CD1c-positive myeloid dendritic cell (primary cell): Measurements from ENCODE around the gene WDR18.

Experiments used
- DNase-seq: peaks from one replicate; pipeline ENCODE4 v3.0.0-alpha.2; 2016; ENCODE audit errors: extremely low spot score

WDR18 gene

DNA sequence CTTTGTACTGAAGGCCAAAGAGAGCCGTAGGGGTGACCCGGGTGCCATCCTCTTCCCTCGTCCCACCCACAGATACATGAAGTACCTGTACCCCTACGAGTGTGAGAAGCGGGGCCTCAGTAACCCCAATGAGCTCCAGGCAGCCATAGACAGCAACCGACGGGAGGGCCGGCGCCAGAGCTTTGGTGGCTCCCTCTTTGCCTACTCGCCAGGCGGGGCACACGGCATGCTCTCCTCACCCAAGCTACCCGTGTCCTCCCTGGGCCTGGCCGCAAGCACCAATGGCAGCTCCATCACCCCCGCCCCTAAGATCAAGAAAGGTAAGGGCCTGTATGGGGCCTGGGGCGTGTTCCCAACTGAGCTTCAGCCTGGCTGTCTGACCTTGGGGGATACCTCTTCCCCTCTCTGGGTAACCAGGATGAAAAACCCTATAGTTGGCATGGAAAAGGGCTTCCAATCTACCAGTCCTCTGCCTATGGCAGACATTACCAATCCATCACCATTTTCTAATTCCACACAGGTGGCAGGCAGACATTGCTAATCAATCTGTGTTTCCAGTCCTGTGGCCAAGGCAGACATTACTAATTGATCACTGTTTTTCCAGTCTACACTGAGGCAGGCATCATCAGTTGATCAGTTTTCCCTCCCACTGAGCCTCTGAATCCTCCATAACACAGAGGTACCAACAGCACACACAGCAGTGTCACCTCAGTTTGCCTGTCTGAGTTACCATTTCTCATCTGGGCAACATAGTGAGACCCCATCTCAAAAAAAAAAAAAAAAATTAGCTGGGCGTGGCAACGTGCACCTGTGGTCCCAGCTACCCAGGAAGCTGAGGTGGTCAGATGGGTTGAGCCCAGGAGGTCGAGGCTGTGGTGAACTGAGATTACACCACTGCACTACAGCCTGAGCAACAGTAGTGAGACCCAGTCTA is 19.1 kb upstream of the WDR18 start:
- DNase-seq = no peak

DNA sequence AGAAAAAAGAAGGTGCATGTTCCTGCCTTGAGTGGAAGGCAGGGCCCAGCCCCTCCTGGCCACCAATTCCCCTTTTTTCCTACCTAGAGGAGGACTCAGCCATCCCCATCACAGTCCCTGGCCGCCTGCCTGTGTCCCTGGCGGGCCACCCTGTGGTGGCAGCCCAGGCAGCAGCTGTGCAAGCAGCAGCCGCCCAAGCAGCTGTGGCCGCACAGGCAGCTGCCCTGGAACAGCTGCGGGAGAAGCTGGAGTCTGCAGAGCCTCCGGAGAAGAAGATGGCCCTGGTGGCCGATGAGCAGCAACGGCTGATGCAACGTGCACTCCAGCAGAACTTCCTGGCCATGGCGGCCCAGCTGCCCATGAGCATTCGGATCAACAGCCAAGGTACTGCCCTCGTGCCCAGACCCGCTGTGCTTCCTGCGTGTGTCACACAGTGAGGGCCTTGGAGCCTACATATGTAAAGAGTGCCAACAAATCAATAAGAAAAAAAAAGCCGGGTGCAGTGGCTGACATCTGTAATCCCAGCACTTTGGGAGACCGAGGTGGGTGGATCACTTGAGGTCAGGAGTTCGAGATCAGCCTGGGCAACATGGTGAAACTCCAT is 17.6 kb upstream of the WDR18 start:
- DNase-seq = no peak

DNA sequence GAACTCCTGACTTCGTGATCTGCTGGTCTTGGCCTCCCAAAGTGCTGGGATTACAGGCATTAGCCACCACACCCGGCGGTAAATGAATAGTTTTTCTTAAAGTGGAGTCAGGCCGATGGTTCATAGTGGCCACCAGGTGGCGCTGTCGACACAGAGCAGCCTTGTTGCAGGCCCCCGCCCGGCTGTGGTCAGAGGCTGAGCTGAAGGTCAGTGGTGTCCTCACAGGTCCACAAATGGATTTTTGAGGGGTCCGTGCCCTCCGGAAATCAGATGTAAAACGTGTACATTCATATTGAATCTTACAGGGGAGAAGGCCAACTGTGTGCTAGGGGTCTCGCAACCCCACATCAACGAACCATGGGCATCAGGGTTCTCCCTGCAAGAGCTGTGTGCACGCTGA is 13.4 kb upstream of the WDR18 start:
- DNase-seq = peak; percentile 27

DNA sequence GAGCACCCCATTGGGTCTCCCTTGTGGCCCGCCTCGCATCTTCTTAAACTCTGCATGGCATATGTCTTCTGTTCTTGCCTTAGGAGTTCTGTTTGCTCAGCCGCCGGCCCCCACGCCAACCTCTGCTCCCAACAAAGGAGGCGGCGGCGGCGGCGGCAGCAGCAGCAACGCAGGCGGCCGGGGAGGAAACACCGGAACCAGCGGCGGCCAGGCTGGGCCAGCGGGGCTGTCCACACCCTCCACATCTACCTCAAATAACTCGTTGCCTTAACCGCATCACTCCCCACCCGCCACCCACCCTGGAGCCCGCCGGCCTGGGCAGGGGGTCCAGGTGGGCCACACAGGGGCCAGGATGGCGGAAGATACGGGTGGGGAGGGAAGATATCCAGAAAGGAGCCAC is 12.3 kb upstream of the WDR18 start:
- DNase-seq = no peak

DNA sequence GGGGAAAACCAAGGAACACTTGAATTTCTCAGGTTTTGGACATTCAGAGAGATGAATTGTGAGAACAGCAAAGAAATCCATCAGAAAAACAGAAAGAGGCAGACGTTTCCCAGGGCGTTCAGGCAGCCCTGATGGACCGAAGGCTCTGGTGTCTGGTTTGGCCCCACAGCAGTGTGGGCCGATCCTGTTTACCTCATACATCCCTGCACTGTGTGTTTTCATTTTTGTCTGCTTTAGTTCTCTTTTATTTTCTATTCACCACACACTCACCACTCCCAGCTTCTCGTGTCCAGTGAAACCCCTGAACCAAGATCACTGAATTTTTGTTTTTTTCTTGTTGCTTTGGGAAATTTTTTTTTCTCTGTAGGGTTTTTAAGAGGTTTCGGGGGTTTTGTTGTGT is 11.9 kb upstream of the WDR18 start:
- DNase-seq = no peak

DNA sequence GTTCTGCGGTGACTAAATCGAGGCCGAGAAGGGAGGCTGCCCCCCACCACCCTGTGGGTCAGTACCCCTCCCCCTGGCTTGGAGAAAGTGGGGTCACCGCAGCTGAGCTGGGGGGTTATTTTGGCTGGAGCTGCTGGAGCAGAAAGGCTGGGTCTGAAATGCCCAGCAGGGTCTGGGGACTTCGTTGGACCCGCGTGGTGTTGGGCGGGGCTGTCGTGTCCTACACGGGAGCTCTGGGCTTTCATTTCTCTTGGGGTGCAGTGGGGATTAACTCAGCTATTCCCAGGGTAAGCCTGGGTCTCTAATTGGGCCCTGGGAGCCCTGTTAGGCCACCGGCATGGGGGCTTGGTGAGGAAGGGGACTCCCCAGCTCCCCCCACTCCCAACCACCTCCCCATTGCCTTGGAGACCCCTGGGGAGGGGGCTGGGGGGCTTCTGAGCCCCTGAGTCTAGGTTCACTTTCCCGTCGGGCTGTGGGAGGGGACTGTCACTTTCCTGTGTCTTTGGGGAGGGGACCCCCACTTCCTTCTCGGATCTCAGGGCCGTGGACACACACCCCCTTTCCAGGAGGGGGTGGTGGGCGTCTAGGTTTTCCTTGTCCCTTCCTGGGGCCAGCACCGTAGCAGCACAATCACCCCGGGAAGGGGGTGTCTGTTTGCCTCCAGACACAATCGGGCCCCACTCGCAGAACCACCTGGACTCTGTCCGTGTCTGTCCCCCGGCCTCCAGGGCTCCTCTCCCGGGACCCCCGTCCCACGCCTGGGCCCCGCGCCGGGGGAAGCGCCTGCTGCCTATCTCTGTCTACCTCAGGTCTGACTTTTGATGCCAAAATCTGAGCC is 10.2 kb upstream of the WDR18 start:
- DNase-seq = no peak

DNA sequence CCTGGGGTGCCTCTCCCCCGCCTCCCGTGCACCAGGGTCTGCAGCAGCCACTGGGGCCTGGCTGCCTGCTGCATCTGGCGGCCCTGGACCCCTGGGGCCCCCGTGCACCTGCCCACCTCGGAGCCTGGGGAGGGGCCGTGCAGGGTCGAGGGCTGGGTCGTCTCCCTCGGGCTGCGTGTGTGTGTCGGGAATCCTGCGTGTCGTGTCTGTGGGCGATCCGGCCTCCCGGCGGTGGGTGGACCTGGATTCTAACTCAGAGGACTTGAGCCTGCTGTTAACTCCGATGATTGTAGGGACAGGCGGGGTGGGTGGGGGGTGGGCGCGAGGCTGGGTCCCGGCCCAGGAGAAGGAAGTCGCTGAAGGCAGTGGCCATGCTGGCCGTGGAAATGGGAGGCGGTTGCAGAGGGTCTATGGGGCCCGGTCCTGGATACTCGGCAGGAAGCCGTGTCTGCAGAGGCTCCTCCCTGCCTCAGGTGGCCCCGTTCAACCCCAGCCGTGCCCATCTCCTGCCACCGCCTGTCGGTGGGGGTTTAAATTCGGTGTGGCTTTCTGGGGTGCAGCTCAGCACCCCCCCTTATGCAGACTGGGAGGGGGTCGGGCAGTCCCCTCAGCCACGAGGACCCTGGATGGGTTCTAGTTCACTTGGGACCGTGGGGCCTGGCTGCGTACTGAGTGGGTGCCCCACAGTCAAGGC is 9.4 kb upstream of the WDR18 start:
- no peak for DNase-seq

DNA sequence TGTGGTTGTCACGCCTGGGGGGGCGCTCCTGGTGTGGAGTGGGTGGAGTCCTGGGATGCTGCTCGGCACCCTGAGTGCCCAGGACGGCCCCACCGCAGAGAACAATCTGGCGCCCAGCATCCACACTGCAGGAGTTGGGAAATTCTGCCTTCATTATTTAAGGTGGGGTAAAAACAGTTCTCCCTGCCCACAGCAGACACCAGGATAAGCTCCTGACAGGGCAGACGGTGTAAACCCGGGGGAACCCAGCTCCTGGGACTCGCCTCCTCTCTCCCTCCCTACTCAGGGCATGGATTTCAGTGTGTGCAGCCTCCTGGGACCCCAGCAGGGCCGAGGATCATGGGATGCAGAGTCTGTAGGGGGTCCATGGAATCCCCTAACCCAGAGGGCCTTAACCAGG is 7.7 kb upstream of the WDR18 start:
- DNase-seq = no peak

DNA sequence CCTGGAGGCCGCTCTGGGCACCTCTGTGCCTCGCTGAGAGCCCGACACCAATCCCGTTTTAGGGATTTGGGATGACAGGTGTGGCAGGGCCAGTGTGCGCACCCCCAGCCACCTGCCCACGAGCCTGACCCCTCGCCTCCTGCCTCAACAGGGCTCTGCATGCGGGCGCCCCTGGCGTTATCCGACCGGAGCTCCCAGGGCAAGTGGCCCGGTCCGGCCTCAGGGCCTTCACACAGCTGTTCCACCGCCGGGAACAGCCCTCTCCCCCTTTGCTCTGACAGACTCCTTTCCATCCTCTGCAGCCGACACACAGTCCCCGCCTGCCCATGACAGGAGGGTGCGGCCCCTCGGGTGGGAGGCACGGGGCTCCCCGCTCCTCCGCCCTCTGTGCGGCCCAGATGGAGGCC is 7.1 kb upstream of the WDR18 start:
- DNase-seq = no peak

DNA sequence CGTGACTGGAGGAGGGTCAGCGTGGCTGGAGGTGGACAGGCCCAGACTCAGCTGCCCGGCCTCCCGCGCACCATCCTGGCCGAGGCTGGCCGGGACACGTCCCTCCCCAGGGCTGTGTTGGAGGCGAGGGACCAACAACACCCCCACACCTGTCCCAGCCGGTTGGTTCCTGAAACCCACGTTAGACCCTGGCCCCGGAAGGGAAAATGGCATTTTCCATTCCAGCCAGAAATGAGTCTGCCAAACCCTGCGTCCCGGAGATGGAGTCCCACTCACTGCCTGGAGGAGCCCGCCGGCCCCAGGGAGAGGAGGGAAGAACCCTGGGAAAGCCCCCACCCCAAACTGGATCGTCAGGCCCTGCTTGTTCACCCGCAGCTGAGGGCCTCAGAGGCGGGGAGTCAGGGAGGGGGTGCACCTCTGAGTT is 4.8 kb upstream of the WDR18 start:
- DNase-seq = no peak

DNA sequence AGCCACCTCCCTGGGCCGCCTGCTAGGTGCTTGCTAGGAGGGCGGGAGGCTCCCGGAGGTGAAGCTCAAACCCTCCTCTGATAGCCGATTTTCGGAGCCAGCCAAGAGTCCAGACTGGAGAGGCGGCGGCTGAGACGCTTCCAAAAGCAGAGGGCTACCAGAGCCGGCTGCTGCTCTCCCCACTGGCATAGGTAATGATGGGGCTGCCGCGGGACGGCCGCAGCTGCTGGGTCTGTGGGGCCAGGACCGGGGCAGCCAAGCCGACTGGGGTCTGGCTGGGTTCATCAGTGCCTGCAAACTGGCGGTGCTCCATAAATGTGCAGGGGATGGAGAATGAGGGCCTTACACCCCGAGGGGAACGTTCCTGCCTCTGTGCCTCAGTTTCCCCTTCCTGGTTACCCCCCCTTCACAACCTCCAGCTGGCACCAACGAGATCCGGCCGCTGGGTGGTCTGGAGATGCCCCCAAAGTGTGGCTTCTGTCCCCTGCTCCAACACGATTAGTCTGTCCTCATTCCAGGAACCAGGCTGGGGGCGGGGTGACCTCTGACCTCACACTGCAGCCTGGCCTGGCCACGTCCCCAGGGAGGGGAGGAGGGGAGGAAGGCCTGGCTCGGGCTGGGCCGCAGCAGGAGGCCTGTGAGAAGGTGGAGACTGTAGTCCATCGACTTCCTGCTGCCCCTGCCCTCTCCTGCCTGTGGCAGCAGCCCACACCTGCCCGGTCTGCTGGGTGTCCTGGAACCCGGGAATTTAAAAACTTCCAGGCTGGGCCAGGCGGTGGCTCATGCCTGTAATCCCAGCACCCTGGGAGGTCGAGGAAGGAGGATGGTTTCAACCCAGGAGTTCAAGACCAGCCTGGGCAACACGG is 3.8 kb upstream of the WDR18 start:
- peak; percentile 56 for DNase-seq

DNA sequence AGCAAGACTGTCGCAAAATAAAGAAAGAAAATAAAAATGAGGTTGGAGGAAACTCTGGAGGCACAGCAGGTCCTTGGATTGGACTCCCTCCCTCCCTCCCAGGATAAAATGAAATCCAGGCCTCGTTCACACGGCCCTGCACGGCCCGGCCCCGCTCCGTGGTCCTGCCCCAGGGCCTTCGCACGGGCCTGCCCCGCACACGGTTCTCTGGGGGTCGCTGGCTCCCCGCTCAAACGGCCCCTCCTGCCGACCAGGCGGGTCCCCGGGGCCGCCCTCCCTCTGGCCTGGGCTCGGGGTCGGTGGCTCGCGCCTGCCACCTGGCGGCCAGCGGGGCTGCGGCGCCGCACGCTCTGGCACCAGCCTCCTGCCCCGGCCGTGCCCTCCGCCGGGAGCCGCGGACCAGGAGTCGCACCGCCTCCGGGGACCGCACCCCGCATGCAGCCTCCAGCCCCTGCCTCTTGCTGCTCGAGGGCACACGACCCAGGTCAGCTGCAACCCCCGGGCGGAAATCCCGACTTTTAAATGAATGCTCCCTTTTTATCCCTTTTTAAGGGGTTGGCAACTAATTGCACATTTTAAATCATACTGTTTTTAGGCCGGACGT is 1.5 kb upstream of the WDR18 start:
- DNase-seq = peak; percentile 81

DNA sequence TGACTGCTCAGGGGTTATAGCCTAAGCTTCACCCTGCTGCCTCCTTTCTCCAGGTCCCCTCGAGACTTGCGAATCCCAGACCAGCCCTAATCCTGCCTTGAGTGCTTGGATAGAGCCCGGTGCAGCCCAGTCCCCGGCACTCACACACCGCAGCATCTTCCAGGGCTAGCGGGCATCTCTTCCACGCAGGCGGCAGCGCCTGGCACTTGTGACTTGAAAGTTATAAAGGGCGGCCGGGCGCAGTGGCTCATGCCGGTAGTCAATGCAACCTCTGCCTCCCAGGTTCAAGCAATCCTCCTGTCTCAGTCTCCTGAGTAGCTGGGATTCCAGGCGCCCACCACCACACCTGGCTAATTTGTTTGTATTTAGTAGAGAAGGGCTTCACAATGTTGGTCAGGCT is 1.9 kb downstream of the WDR18 start:
- no peak for DNase-seq

DNA sequence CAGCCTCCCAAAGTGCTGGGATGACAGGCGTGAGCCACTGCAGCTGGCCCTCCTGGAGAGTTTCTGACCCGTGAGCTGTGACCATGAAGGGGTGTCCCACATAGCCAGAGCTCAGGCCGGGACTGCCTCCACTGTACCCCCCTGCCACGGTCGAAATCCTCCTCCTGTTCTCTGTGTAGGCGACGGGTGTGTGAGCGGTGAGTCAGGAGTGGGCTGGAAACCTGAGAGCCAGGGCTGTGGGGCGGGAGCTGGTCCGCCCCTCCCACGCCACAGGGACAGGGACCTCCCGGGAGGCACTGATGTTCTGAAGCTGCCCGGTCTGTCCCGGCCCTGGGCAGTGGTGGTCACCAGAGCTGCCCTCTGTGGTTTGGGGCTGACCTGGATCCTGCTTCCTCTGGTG is 3.9 kb downstream of the WDR18 start:
- no peak for DNase-seq

DNA sequence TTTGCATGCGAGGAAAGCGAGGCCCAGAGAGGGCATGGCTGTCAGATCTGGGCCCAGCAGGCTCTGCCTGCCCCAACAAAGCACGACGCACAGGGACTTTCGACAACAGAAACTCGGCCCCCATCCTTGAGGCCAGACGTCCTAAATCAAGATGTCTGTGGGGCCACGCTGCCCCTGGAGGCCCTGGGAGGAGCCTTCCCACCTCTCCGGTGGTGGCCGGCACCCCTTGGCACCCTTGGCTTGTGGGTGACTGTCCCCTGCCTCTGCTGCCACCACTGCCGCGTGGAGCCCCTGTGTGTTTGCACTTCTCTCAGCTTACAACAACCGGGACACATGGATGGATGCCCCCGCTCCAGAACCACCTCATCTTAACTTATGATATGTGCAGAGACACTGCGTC is 4.4 kb downstream of the WDR18 start:
- DNase-seq = no peak

DNA sequence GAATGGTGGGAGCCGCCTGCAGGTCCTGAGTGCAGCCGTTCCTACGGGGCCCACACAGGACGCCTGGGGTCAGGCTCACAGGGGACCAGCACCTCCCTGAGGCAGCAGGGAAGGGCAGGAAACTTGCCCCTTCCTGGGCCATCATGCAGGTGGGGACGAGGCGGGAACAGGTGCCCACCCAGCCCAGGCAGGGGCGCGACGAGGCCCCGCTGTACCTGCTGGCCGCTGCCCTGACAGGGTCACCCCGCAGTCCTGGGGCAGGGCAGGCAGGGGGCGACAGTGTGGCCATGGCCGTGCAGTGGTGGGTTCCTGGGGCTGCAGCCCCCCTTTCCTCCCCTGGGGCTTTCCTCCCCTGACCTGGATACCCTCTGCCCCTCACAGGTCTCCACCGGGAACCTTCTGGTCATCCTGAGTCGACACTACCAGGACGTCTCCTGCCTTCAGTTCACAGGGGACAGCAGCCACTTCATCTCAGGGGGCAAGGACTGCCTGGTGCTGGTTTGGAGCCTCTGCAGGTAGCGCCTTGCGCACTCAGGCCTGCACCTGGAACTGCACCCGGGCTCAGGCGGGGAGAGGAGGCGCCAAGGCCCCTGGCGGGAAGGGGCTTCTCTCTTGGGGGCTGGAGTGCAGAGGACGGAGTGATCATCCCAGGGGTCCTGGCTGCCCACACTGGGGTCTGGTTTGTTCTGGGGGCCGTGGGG is 5.4 kb downstream of the WDR18 start:
- no peak for DNase-seq

DNA sequence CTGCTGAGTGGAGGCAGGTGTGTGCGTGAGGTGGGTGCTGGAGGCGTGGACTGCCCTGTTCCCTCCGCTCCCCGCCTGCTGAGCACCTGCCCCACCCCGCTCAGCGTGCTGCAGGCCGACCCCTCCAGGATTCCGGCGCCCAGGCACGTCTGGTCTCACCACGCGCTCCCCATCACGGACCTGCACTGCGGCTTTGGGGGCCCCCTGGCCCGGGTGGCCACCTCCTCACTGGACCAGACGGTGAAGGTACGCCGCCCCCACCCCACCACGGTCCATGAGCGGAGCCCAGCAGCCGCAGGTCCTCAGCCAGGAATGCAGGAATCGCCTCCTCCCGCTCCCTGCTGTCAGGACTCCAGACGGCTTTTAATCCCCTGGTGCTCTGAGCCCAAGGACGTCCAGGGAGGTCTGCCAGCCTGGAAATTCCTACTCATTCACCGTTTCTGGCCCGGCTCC is 6.0 kb downstream of the WDR18 start:
- no peak for DNase-seq

DNA sequence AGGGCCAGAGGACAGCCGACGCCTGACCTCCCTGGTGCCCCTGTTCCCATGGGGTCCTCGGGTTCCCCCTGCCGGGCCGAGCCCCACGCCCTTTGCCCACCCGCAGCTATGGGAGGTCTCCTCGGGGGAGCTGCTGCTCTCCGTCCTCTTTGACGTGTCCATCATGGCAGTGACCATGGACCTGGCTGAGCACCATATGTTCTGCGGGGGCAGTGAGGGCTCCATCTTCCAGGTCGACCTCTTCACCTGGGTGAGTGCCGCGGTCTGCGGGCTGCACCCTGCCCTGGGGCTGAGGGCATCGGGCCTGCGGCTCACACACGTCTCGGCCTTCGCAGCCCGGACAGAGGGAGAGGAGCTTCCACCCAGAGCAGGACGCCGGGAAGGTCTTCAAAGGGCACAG is 6.6 kb downstream of the WDR18 start:
- DNase-seq = no peak

DNA sequence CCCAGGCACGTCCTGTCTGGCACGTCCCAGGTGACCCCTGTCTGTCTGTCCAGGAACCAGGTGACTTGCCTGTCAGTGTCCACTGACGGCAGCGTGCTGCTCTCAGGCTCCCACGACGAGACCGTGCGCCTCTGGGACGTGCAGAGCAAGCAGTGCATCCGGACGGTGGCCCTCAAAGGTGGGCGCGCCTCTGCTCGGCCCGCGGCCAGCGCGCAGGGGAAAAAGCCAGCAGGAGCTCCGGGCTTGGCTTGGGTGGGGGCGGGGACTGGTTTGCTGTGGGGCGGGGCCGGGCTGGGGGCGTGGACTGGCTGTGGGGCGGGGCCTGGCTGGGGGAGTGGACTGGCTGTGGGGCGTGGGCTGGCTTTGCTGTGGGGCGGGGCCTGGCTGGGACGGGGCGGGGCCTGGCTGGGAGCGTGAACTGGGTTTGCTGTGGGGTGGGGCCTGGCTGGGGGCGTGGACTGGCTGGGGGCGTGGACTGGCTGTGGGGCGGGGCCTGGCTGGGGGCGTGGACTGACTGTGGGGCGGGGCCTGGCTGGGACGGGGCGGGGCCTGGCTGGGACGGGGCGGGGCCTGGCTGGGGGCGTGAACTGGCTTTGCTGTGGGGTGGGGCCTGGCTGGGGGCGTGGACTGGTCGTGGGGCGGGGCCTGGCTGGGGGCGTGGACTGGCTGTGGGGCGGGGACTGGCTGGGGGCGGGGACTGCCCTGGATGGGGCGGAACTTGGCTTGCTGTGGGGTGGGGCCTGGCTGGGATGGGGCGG is 7.2 kb downstream of the WDR18 start:
- DNase-seq = peak; percentile 30
